Breast epithelium (tissue), 3 donors: ENCODE measurements around the gene SLC5A9.

Source experiments
- CTCF ChIP-seq, 3 donors: fragments of 450-650 bp; IDR thresholded peaks; one replicate each; pipeline ENCODE4 v1.5.1; 2016 to 2017; ENCODE audit warnings: antibody characterized with exemption in 3 of 3, mild to moderate bottlenecking in 3 of 3, moderate library complexity in 3 of 3
- POLR2A ChIP-seq: fragments of 450-650 bp; IDR thresholded peaks from one replicate; pipeline ENCODE4 v1.6.1; 2016; ENCODE audit warnings: antibody characterized with exemption, mild to moderate bottlenecking, moderate library complexity

- no peak for TF ChIP-seq CTCF (IDR thresholded peaks at IDR 0.05)
- no peak for TF ChIP-seq POLR2A
These were observed 10.2 kb downstream of the SLC5A9 start for GRCh38 chr1:48232722-48233121.
